HepG2 (cell line): ENCODE results near the gene ABCC5. TPM values are rescaled to one million over a fixed set of nuclear protein-coding genes. Genes with fewer than 3 reads are reported as not detected.

Source experiments
- AKAP8 ChIP-seq: sonication (generic); formaldehyde crosslinking; IDR thresholded peaks from 2 replicates; pipeline ENCODE4 v1.5.1; 2020; ENCODE audit warnings: mild to moderate bottlenecking, missing genetic modification reagents
- BCL6 ChIP-seq: IDR thresholded peaks from 2 replicates; pipeline ENCODE4 v1.6.1; 2016; ENCODE audit warnings: missing genetic modification reagents, missing compliant biosample characterization
- CCDC6 ChIP-seq: sonication (generic); formaldehyde crosslinking; IDR thresholded peaks from 2 replicates; pipeline ENCODE4 v1.8.1; 2022; ENCODE audit warnings: mild to moderate bottlenecking, missing genetic modification reagents, moderate library complexity
- CHCHD3 ChIP-seq: sonication (generic); formaldehyde crosslinking; IDR thresholded peaks from 2 replicates; pipeline ENCODE4 v1.8.0; 2022; ENCODE audit warnings: mild to moderate bottlenecking, missing genetic modification reagents, moderate library complexity
- GFI1 ChIP-seq: sonication (generic); formaldehyde crosslinking; IDR thresholded peaks from 2 replicates; pipeline ENCODE4 v1.5.0; 2020; ENCODE audit warnings: missing genetic modification reagents, mild to moderate bottlenecking, borderline replicate concordance
- IRF1 ChIP-seq: sonication (generic); formaldehyde crosslinking; IDR thresholded peaks from 2 replicates; pipeline ENCODE4 v1.4.0; 2020; ENCODE audit warnings: low read depth, mild to moderate bottlenecking, missing genetic modification reagents
- RAD21 ChIP-seq: fragments of 450-650 bp; formaldehyde crosslinking; IDR thresholded peaks from 2 replicates; pipeline ENCODE4 v1.5.0; 2020; ENCODE audit warnings: mild to moderate bottlenecking
- TSC22D2 ChIP-seq: sonication (generic); formaldehyde crosslinking; IDR thresholded peaks from 2 replicates; pipeline ENCODE4 v1.5.1; 2020; ENCODE audit warnings: missing genetic modification reagents, mild to moderate bottlenecking, borderline replicate concordance
- YEATS4 ChIP-seq: sonication (generic); formaldehyde crosslinking; IDR thresholded peaks from 2 replicates; pipeline ENCODE4 v1.4.0; 2020; ENCODE audit warnings: missing genetic modification reagents, borderline replicate concordance
- ZBTB33 ChIP-seq: sonication (generic); formaldehyde crosslinking; IDR thresholded peaks from 2 replicates; pipeline ENCODE4 v1.4.0; 2020; ENCODE audit warnings: missing genetic modification reagents
- ZBTB7B ChIP-seq: sonication (generic); formaldehyde crosslinking; IDR thresholded peaks from 2 replicates; pipeline ENCODE4 v1.4.0; 2020; ENCODE audit warnings: missing genetic modification reagents
- ZFP41 ChIP-seq: sonication (generic); formaldehyde crosslinking; IDR thresholded peaks from 2 replicates; pipeline ENCODE4 v1.4.0; 2020; ENCODE audit warnings: mild to moderate bottlenecking, missing genetic modification reagents, borderline replicate concordance
- ZNF556 ChIP-seq: sonication (generic); formaldehyde crosslinking; IDR thresholded peaks from 2 replicates; pipeline ENCODE4 v1.4.0; 2020; ENCODE audit warnings: mild to moderate bottlenecking, missing genetic modification reagents, borderline replicate concordance
- ZNF710 ChIP-seq: sonication (generic); formaldehyde crosslinking; IDR thresholded peaks from 2 replicates; pipeline ENCODE4 v1.5.0; 2020; ENCODE audit warnings: mild to moderate bottlenecking, missing genetic modification reagents, borderline replicate concordance
- ZNF75D ChIP-seq: sonication (generic); formaldehyde crosslinking; IDR thresholded peaks from 2 replicates; pipeline ENCODE4 v1.8.1; 2023; ENCODE audit warnings: missing genetic modification reagents, mild to moderate bottlenecking, borderline replicate concordance
- polyA plus RNA-seq, 8 experiments: library from polyadenylated mRNA; depleted of rRNA in 3 of 8; stranded (reverse) in 7 of 8; unstranded in 1 of 8; fragments of >200 nt; fragmentation: Illumina TruSeq in 4 of 8; extraction: Trizol in 4 of 8; gene quantifications; 2 replicates each; pipeline versions ENCODE4 v1.2.1 to v1.2.3, GENCODE V29; 2011 to 2016; ENCODE audit warnings: low read depth in 4 of 8, missing spikeins in 1 of 8, mixed read lengths in 1 of 8; ENCODE audit not compliant: insufficient read depth in 1 of 8
- total RNA-seq, 5 experiments: library from RNA; depleted of rRNA; stranded (reverse); fragments of >200 nt; fragmentation: Illumina TruSeq; extraction: Trizol; gene quantifications; 2 replicates each; pipeline ENCODE4 v1.2.3, GENCODE V29; 2016; ENCODE audit warnings: low read depth in 1 of 5
- TF ChIP-seq, protein P1 (sequence below): sonication (generic); formaldehyde crosslinking; IDR thresholded peaks from 2 replicates; pipeline ENCODE4 v1.8.1; 2023; ENCODE audit warnings: missing genetic modification reagents, inconsistent platforms, borderline replicate concordance
- TF ChIP-seq, protein P2 (sequence below): IDR thresholded peaks from 2 replicates; pipeline ENCODE4 v1.4.0; 2020; ENCODE audit warnings: mild to moderate bottlenecking, missing genetic modification reagents

The ABCC5 gene
- total and polyA plus RNA-seq, 2 of the 13 experiments (the other 11 are each of a cell fraction or from before 2014, with no cell fraction given), result 12.5 to 12.7 TPM

DNA sequence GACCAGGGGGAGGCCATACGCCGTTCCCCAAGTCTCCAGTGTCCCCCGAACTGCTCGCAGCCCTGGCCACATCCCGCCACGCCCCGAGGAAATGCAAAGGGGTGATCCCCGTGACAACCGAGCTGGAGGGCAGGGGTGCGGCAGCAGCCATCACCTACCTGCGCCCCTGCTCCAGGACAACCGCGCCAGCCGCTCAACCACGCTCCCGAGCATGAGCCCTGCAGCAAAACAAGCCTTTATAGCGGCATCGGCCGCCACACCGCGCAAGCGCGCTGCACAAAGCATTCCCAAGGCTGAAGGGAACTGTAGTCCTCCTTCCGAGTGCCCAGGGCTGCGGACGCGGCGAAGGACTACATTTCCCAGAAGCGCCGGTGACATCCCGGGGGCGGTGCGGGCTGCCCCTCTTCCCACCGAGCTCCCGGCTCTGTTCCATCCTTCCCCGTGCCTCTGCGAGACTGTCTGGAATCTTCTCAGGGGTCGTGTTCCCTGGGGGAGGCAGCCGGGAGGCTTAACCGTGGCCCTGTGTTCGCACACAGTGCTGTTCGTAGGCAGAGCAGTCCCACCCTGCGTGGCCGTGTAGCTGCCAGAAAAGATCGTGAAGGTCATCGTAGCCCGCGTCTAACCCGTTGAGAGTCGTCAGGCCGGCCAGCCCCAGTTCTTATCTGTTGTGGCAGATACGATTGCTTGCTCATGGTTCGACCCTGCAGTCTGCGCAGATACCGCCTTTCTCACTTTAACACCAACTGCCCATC, at the start of gene ABCC5 (continued):
- TF ChIP-seq IRF1 (CRISPR knock-in tag) (no peak), BCL6 (CRISPR knock-in tag) (0 out of 2 replicates have a peak, but pooled peaks have one; percentile 26), TSC22D2 (0 out of 2 replicates have a peak, but pooled peaks have one; percentile 39), YEATS4 (CRISPR knock-in tag) (peak; percentile 56; the same call in 1 of the 2 replicates), ZNF556 (CRISPR knock-in tag) (0 out of 2 replicates have a peak, but pooled peaks have one; percentile 9), ZNF75D (CRISPR knock-in tag) (no peak), RAD21 (CRISPR knock-in tag) (0 out of 2 replicates have a peak, but pooled peaks have one; percentile 1), AKAP8 (CRISPR knock-in tag) (no peak), ZBTB7B (peak; percentile 90), ZFP41 (no peak), ZNF710 (CRISPR knock-in tag) (0 out of 2 replicates have a peak, but pooled peaks have one; percentile 32), GFI1 (0 out of 2 replicates have a peak, but pooled peaks have one; percentile 10), CCDC6 (CRISPR knock-in tag) (no peak), ZBTB33 (CRISPR knock-in tag) (no peak), CHCHD3 (no peak)
- TF ChIP-seq, protein P1, sequence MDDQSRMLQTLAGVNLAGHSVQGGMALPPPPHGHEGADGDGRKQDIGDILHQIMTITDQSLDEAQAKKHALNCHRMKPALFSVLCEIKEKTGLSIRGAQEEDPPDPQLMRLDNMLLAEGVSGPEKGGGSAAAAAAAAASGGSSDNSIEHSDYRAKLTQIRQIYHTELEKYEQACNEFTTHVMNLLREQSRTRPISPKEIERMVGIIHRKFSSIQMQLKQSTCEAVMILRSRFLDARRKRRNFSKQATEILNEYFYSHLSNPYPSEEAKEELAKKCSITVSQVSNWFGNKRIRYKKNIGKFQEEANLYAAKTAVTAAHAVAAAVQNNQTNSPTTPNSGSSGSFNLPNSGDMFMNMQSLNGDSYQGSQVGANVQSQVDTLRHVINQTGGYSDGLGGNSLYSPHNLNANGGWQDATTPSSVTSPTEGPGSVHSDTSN (CRISPR knock-in tag), result no peak
- TF ChIP-seq, protein P2, sequence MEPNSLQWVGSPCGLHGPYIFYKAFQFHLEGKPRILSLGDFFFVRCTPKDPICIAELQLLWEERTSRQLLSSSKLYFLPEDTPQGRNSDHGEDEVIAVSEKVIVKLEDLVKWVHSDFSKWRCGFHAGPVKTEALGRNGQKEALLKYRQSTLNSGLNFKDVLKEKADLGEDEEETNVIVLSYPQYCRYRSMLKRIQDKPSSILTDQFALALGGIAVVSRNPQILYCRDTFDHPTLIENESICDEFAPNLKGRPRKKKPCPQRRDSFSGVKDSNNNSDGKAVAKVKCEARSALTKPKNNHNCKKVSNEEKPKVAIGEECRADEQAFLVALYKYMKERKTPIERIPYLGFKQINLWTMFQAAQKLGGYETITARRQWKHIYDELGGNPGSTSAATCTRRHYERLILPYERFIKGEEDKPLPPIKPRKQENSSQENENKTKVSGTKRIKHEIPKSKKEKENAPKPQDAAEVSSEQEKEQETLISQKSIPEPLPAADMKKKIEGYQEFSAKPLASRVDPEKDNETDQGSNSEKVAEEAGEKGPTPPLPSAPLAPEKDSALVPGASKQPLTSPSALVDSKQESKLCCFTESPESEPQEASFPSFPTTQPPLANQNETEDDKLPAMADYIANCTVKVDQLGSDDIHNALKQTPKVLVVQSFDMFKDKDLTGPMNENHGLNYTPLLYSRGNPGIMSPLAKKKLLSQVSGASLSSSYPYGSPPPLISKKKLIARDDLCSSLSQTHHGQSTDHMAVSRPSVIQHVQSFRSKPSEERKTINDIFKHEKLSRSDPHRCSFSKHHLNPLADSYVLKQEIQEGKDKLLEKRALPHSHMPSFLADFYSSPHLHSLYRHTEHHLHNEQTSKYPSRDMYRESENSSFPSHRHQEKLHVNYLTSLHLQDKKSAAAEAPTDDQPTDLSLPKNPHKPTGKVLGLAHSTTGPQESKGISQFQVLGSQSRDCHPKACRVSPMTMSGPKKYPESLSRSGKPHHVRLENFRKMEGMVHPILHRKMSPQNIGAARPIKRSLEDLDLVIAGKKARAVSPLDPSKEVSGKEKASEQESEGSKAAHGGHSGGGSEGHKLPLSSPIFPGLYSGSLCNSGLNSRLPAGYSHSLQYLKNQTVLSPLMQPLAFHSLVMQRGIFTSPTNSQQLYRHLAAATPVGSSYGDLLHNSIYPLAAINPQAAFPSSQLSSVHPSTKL (CRISPR knock-in tag), result no peak; the same call in none of the 2 replicates
